H1 (cell line): ENCODE measurements around the gene CHMP6.

ENCODE experiments used
- POLR2A ChIP-seq, 2 experiments: IDR thresholded peaks; 1 replicate in 1 of 2; 2 replicates in 1 of 2; pipeline ENCODE4 v1.6.1; 2011; ENCODE audit warnings: low read depth in 2 of 2, low read length in 2 of 2, mild to moderate bottlenecking in 2 of 2; ENCODE audit errors: control extremely low read depth in 1 of 2
- SIN3A ChIP-seq, 2 experiments: IDR thresholded peaks in 1 of 2; conservative IDR thresholded peaks in 1 of 2; 2 replicates each; pipeline ENCODE4 v1.6.1; 2011 to 2012; ENCODE audit warnings: low read length in 2 of 2, improper control_type of control experiment in 1 of 2, low read depth in 1 of 2, mild to moderate bottlenecking in 1 of 2

- TF ChIP-seq SIN3A (conservative IDR thresholded peaks at IDR 0.05 in 1 of 2, IDR thresholded peaks at IDR 0.05 in 1 of 2; ENCODE audit: low read depth in 1 of 2, low read length in 2 of 2) (no peak), POLR2A (IDR thresholded peaks at IDR 0.05; ENCODE audit: control extremely low read depth in 1 of 2, low read depth in 2 of 2, low read length in 2 of 2) (no peak)
Measured at GRCh38 chr17:81015136-81015535, 23.5 kb downstream of the CHMP6 start.
